Suprapubic skin (tissue), 4 donors: ENCODE measurements around the gene C1orf174. TPM values are rescaled to one million over a fixed set of nuclear protein-coding genes. Genes with fewer than 3 reads are reported as not detected.

Experiments used
- DNase-seq, 2 donors: peaks; one replicate each; pipeline ENCODE4 v3.0.0-alpha.2; 2019; ENCODE audit warnings: low spot score in 2 of 2
- H3K27ac ChIP-seq: fragments of 200-600 bp; sonication (generic); one replicate; pipeline ENCODE4 v1.5.1; 2019
- H3K27me3 ChIP-seq: fragments of 200-600 bp; sonication (generic); one replicate; pipeline ENCODE4 v1.5.1; 2019
- H3K36me3 ChIP-seq: fragments of 200-600 bp; sonication (generic); one replicate; pipeline ENCODE4 v1.5.1; 2019
- H3K4me1 ChIP-seq: fragments of 200-600 bp; sonication (generic); one replicate; pipeline ENCODE4 v1.5.1; 2019
- H3K4me3 ChIP-seq: fragments of 200-600 bp; sonication (generic); one replicate; pipeline ENCODE4 v1.5.1; 2019; ENCODE audit warnings: mild to moderate bottlenecking
- H3K9me3 ChIP-seq: fragments of 200-600 bp; sonication (generic); one replicate; pipeline ENCODE4 v1.5.1; 2019
- EP300 ChIP-seq: sonication (generic); formaldehyde crosslinking; IDR thresholded peaks from one replicate; pipeline ENCODE4 v1.6.1; 2017; ENCODE audit warnings: antibody characterized with exemption
- POLR2A ChIP-seq, 2 donors: fragments of 450-650 bp; IDR thresholded peaks; one replicate each; pipeline ENCODE4 v1.6.1; 2017; ENCODE audit warnings: antibody characterized with exemption in 2 of 2, mild to moderate bottlenecking in 2 of 2, moderate library complexity in 2 of 2
- POLR2AphosphoS5 ChIP-seq, 3 donors: sonication (generic); formaldehyde crosslinking; IDR thresholded peaks; one replicate each; pipeline ENCODE4 v1.6.1; 2017; ENCODE audit warnings: antibody characterized with exemption in 3 of 3
- WGBS: methylation state at CpG from one replicate; pipeline ENCODE4 v1.1.5; 2018; 5-methylcytosine and 5-hydroxymethylcytosine counted together
- total RNA-seq, 4 donors: library from RNA; depleted of rRNA; stranded (reverse); fragments of >200 nt; gene quantifications; one replicate each; pipeline ENCODE4 v1.1.0, GENCODE V29; 2016
- TF ChIP-seq, protein P1 (sequence below), 2 donors: fragments of 200-600 bp in 1 of 2; fragments of 450-650 bp in 1 of 2; sonication (generic) in 1 of 2; IDR thresholded peaks; one replicate each; pipeline ENCODE4 v1.5.1; 2016 to 2019; ENCODE audit warnings: antibody characterized with exemption in 2 of 2, mild to moderate bottlenecking in 1 of 2, moderate library complexity in 1 of 2

C1orf174 gene
- total RNA-seq, 4 donors from 2014 or later = 16.0 to 25.3 (median 19.7) TPM

GRCh38 chr1:3896396-3897000 is 3.6 kb downstream of the C1orf174 start:
- no peak overlapping the region for H3K4me3 ChIP-seq
- H3K4me1 ChIP-seq = peaks cover 18% of the 10 kb centered on the region
- WGBS = 86% methylated on average over 7 of the region's 7 CpGs
- H3K27me3 ChIP-seq = no peaks in the 10 kb centered on the region
- peaks cover 3% of the 10 kb centered on the region for H3K36me3 ChIP-seq
- peak in 1 of 2 donors; percentile 32 for DNase-seq
- TF ChIP-seq POLR2AphosphoS5 (IDR thresholded peaks at IDR 0.05) = no peak
- no peak for TF ChIP-seq POLR2A (IDR thresholded peaks at IDR 0.05)
- no peak for TF ChIP-seq EP300
- TF ChIP-seq, protein P1, sequence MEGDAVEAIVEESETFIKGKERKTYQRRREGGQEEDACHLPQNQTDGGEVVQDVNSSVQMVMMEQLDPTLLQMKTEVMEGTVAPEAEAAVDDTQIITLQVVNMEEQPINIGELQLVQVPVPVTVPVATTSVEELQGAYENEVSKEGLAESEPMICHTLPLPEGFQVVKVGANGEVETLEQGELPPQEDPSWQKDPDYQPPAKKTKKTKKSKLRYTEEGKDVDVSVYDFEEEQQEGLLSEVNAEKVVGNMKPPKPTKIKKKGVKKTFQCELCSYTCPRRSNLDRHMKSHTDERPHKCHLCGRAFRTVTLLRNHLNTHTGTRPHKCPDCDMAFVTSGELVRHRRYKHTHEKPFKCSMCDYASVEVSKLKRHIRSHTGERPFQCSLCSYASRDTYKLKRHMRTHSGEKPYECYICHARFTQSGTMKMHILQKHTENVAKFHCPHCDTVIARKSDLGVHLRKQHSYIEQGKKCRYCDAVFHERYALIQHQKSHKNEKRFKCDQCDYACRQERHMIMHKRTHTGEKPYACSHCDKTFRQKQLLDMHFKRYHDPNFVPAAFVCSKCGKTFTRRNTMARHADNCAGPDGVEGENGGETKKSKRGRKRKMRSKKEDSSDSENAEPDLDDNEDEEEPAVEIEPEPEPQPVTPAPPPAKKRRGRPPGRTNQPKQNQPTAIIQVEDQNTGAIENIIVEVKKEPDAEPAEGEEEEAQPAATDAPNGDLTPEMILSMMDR (IDR thresholded peaks at IDR 0.05) = no peak
- no peak overlapping the region for H3K27ac ChIP-seq
- H3K9me3 ChIP-seq = no peaks in the 10 kb centered on the region

GRCh38 chr1:3895951-3896325 is 4.1 kb downstream of the C1orf174 start:
- peaks cover 3% of the 10 kb centered on the region for H3K36me3 ChIP-seq
- DNase-seq = peak in 1 of 2 donors; percentile 30
- H3K27ac ChIP-seq = no peak overlapping the region
- H3K4me3 ChIP-seq = no peak overlapping the region
- H3K4me1 ChIP-seq = peaks cover 18% of the 10 kb centered on the region
- TF ChIP-seq POLR2A (IDR thresholded peaks at IDR 0.05) = no peak
- TF ChIP-seq POLR2AphosphoS5 (IDR thresholded peaks at IDR 0.05) = no peak
- TF ChIP-seq, protein P1 (IDR thresholded peaks at IDR 0.05) = no peak
- no peak for TF ChIP-seq EP300
- no peaks in the 10 kb centered on the region for H3K9me3 ChIP-seq
- no CpG with 5 or more reads among the region's 4 CpGs for WGBS
- H3K27me3 ChIP-seq = no peaks in the 10 kb centered on the region

DNA sequence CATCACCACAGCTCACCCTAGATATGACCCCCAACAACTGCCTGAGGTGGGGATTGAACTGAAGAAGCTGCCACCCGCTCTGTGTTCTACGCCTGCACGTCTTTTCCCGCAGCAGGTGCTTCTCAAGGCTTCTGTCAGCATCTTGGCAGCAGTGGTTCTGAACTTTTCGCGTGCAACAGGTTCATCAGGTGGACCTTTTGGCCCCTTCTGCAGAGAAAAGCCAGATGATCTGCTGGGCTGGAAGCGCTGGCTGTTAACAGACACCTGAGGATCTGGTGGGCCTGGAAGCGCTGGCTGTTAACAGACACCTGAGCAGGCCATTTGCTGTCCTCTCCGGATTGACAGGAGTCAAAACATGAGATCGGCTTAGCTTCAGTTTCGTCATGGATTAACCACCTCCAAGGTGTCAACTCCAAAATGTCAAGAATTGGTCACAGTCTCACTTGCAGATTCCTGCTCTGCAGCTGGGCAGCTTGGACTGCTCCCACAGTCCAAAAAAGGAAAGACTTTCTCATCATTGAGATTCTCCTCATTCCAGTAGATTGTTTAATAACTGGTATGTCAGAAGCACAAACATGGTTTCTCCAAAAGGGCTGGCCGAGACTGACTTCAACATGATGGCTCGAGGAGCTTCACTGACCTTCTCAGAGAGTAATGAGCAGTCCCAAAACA is 4.7 kb downstream of the C1orf174 start:
- no peak overlapping the region for H3K4me3 ChIP-seq
- H3K27me3 ChIP-seq = no peaks in the 10 kb centered on the region
- TF ChIP-seq POLR2A (IDR thresholded peaks at IDR 0.05) (no peak), EP300 (no peak), POLR2AphosphoS5 (IDR thresholded peaks at IDR 0.05) (no peak)
- TF ChIP-seq, protein P1 (IDR thresholded peaks at IDR 0.05) = no peak
- no peaks in the 10 kb centered on the region for H3K9me3 ChIP-seq
- peaks cover 7% of the 10 kb centered on the region for H3K36me3 ChIP-seq
- H3K27ac ChIP-seq = no peak overlapping the region
- peaks cover 18% of the 10 kb centered on the region for H3K4me1 ChIP-seq
- 95% methylated on average over 10 of the region's 13 CpGs for WGBS
- peak in 1 of 2 donors; percentile 10 for DNase-seq

DNA sequence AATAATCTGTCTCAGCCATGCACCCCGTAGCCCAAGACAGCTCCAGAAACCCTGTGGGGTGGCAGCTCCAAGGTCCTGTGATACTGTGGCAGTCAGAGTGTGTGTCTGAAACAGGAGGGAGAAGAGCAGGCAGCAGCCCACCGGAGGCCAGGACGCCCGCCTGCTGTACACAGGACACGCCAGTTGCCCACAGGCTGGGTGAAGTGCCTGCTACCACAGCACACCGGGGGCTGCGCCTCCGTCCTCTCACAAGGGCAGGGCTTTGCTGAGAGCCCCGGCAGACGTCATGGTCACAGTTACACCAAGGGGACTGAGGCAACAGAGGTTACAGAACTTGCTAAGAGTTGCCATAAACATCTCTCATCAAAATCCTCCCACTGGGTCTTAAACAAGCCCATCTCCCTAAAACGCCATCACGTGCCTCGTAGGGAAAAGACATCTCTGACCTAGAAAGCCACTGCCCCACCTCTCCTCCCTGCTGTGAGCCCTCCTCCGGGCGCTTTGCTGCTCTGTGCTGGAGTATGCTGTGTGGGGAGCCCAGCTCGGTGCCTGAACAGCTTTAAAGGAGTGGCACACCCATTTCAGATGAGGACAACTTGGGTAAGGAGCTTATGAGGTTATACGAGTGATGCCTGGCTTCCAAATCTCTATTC is 5.3 kb downstream of the C1orf174 start:
- Histone ChIP-seq H3K4me3 (no peak overlapping the region), H3K36me3 (peaks cover 14% of the 10 kb centered on the region), H3K9me3 (no peaks in the 10 kb centered on the region), H3K4me1 (peaks cover 17% of the 10 kb centered on the region), H3K27me3 (no peaks in the 10 kb centered on the region), H3K27ac (no peak overlapping the region)
- TF ChIP-seq, protein P1 (IDR thresholded peaks at IDR 0.05) = no peak
- DNase-seq = no peak
- WGBS = 88% methylated on average over 14 of the region's 17 CpGs

DNA sequence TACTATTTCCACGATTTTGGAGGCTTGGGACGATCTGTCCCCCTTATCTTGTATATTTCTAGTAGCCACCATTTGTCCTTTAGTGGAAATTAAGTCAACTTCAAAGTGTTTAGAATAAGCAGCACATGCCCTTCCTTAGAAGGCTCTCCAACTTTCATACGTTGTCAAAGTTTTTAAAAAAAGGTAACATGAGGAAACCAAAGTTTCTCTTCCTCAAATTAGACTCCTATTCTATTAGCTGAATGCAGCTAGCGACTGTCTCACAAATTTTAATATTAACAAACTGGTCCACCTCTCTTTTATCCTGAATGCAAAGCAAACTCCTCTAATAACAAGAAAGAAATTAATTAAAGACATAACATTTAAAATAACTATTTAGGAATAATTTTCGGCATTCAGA is 6.9 kb downstream of the C1orf174 start:
- 79% methylated on average over 5 of the region's 5 CpGs for WGBS
- H3K27me3 ChIP-seq = no peaks in the 10 kb centered on the region
- H3K4me3 ChIP-seq = no peak overlapping the region
- H3K4me1 ChIP-seq = peaks cover 7% of the 10 kb centered on the region
- DNase-seq = no peak
- no peaks in the 10 kb centered on the region for H3K9me3 ChIP-seq
- H3K36me3 ChIP-seq = peaks cover 28% of the 10 kb centered on the region
- H3K27ac ChIP-seq = no peak overlapping the region
- no peak for TF ChIP-seq EP300
- TF ChIP-seq POLR2AphosphoS5 (IDR thresholded peaks at IDR 0.05) = no peak
- TF ChIP-seq, protein P1 (IDR thresholded peaks at IDR 0.05) = no peak
- TF ChIP-seq POLR2A (IDR thresholded peaks at IDR 0.05) = no peak
